ENCODE measurements around the gene CTXN1.
A peak's percentile ranks its signal among the peaks of the same experiment; 100 is the strongest.

The CTXN1 gene

DNA sequence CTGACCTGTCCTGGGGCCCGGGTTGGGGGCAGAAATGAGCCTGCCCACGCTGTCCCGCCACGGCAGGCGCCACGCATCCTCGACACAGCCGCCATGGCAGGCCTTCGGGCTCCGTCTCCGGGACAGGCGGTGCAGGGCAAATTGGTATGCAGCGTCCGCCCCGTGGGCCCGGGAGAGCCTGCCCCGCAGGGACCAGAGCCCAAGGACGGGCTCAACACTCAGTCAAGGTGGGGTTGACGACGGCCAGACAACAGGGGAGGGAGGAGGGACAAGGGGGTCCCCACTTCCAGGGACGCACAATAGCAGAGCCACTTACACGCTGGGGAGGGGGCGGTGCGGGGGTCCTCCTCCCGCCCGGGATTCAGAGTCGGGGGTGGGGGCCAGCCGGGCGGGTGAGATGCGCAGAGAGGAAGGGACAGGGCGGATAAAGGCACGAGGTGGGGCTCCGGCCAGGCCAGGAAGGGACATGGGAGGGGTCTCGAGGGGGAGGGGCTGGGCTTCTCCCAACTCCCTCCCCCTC, 1.2 kb downstream of the CTXN1 start:
- TF ChIP-seq, protein P1, sequence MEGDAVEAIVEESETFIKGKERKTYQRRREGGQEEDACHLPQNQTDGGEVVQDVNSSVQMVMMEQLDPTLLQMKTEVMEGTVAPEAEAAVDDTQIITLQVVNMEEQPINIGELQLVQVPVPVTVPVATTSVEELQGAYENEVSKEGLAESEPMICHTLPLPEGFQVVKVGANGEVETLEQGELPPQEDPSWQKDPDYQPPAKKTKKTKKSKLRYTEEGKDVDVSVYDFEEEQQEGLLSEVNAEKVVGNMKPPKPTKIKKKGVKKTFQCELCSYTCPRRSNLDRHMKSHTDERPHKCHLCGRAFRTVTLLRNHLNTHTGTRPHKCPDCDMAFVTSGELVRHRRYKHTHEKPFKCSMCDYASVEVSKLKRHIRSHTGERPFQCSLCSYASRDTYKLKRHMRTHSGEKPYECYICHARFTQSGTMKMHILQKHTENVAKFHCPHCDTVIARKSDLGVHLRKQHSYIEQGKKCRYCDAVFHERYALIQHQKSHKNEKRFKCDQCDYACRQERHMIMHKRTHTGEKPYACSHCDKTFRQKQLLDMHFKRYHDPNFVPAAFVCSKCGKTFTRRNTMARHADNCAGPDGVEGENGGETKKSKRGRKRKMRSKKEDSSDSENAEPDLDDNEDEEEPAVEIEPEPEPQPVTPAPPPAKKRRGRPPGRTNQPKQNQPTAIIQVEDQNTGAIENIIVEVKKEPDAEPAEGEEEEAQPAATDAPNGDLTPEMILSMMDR (IDR thresholded peaks at IDR 0.05; ENCODE audit: control insufficient read depth, insufficient read depth, low read depth, low read length, missing control alignments): no peak
- no peak for DNase-seq (ENCODE audit: low read depth)
- H3K4me3 ChIP-seq (ENCODE audit: control insufficient read depth, low read depth, low read length): no peak overlapping the region

DNA sequence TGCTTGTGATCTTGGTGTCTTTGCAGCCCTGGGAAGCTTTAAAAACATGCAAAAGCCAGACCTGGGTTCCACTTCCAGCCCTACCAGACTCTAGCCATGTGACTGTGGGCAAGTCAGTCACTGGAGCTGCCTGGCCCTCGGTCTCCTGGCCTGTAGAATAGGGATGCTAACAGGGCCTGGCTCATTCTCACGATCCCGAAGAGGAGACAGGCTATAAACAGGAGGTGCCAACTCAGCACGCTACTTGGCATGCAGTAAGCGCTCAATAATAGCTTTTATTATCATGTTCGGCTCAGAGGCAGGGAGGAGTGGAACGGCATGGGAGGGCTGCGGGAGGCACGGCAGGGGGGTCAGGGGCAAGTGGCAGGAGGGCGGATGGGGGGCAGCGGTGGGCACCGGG, 1.7 kb downstream of the CTXN1 start:
- TF ChIP-seq, protein P1 (IDR thresholded peaks at IDR 0.05; ENCODE audit: control insufficient read depth, insufficient read depth, low read depth, low read length, missing control alignments): no peak
- H3K4me3 ChIP-seq (ENCODE audit: control insufficient read depth, low read depth, low read length): no peak overlapping the region
- DNase-seq (ENCODE audit: low read depth): no peak

DNA sequence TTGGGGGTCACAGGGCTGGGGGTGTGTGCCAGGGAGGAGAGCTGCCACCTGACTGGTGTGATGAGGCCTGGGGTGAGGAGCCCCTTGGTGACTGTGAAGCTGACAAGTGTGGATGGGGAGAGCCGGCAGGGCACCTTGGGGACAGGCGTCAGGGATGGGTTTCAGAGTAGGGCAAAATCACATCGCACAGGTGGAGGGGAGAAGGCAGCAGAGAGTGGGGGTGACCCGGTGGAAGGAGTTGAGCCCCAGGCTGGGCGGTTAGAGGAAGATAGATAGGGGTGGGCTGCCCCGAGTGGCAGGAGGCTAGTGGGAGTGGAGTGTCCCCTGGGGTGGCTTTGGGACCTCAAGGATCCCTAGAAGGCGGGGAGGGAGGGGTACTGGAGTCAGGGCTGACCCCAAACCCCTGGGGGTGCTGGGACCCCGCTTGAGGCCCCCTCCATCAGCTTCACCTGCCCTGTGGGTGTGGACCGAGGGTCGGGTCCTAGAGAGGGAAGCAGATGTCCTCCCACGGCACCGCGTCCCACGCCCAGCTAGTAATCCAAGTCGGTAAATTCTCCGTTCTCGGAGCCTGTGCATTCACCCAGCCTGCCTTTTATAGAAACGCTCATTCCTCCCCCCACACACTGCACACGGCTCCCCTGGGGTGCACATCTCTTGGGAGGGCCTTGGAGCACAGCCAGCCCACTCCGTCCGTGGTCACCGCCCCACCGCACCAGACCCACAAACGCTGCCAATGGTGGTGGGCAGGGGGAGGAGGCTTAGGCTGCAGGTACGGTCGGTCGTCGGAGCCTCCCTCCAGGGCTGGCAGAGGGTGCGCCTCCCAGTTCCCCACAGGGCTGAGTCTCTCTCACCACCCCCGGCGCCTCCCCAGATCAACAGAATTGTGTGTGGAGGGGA, 2.4 kb downstream of the CTXN1 start:
- no peak overlapping the region for H3K4me3 ChIP-seq (ENCODE audit: control insufficient read depth, low read depth, low read length)
- no peak for DNase-seq (ENCODE audit: low read depth)
- TF ChIP-seq, protein P1 (IDR thresholded peaks at IDR 0.05; ENCODE audit: control insufficient read depth, insufficient read depth, low read depth, low read length, missing control alignments): no peak

DNA sequence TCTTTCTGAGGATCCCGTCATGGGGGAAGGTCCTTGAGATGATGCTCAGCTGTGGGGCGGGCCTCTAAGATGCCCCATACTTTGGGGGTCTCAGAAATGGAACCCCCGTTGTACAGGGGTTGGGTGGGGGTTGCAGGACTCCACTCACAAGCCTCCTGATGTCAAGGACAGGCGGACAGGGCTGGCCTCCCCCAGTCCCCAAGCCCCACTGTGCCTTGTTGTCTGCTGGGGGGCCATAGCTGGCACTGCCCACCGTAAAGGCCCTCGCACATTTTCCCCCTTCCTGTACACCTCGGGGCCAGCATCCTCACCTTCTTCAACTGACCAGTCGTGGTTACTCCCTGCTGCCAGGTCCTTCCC, 3.1 kb downstream of the CTXN1 start:
- TF ChIP-seq, protein P1 (IDR thresholded peaks at IDR 0.05; ENCODE audit: control insufficient read depth, insufficient read depth, low read depth, low read length, missing control alignments): no peak
- no peak overlapping the region for H3K4me3 ChIP-seq (ENCODE audit: control insufficient read depth, low read depth, low read length)
- DNase-seq (ENCODE audit: low read depth): no peak

DNA sequence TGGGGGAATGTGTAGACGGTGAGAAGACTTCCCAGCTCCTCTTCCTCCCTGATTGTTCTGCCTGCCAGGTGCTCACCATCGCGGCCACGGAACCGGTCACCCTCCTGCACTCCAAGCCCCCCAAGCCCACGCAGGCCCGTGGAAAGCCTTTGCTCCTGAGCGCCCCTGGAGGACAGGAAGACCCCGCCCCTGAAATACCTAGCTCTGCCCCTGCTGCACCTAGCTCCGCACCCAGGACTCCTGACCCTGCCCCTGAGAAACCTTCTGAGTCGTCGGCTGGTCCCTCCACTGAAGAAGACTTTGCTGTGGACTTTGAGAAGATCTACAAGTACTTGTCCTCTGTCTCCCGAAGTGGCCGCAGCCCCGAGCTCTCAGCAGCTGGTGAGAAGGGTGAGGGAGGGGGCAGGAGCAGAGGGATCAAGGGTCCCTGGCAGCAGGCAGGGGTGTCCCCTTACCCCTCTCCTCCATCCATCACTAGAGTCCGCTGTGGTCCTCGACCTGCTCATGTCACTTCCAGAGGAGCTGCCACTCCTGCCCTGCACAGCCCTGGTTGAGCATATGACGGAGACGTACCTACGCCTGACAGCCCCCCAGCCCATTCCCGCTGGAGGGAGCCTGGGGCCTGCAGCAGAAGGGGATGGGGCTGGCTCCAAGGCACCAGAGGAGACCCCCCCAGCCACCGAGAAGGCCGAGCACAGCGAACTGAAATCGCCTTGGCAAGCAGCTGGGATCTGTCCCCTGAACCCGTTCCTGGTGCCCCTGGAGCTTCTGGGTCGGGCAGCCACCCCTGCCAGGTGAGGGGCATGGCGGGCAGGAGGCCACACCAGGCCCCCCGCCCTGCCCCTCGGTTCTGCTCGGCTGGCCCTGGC, 3.7 kb downstream of the CTXN1 start:
- TF ChIP-seq, protein P1 (IDR thresholded peaks at IDR 0.05; ENCODE audit: control insufficient read depth, insufficient read depth, low read depth, low read length, missing control alignments): no peak
- no peak for DNase-seq (ENCODE audit: low read depth)
- peak overlapping the region; percentile 51; the same call in 1 of the 2 replicates for H3K4me3 ChIP-seq (ENCODE audit: control insufficient read depth, low read depth, low read length)

DNA sequence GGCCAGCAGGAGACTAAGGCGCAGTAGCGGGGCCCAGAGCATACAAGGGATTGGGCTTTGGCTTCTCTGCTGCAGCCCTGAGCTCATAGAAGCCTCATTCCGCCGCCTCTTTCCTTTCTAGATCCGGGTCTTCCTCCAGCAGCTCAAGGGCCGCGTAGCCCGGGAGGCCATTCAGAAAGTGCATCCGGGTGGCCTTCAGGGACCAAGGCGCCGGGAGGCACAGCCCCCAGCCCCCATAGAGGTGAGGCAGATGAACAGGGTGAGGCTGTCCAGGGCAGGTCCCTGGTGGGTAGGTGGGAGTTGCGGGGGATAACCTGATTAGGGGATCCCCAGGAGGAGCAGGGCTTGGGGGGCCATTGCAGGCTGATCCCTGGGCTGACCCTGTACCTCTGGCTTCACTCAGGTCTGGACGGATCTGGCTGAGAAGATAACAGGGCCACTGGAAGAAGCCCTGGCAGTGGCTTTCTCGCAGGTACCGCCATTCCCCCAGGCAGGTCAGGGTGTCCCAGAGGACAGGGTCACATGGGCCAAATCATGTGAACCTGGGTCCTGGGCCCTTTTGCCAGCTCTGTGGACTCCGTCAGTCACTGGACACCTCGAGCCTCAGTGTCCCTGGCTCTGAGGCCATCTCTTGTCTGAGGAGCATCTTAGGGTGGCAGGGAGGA, 4.5 kb downstream of the CTXN1 start:
- TF ChIP-seq, protein P1 (IDR thresholded peaks at IDR 0.05; ENCODE audit: control insufficient read depth, insufficient read depth, low read depth, low read length, missing control alignments): no peak
- DNase-seq (ENCODE audit: low read depth): no peak
- peak overlapping the region; percentile 51 for H3K4me3 ChIP-seq (ENCODE audit: control insufficient read depth, low read depth, low read length)

All from AG09309 (cell line).